Tibial nerve (tissue), 3 donors: ENCODE measurements around the gene MOGAT2.

Experiments used
- CTCF ChIP-seq, 5 experiments: fragments of 200-600 bp in 3 of 5; fragments of 450-650 bp in 2 of 5; sonication (generic) in 3 of 5; IDR thresholded peaks; one replicate each; pipeline ENCODE4 v1.5.1; 2016 to 2019; ENCODE audit warnings: antibody characterized with exemption in 5 of 5, mild to moderate bottlenecking in 3 of 5, moderate library complexity in 2 of 5
- POLR2A ChIP-seq, 2 donors: fragments of 450-650 bp; IDR thresholded peaks; one replicate each; pipeline ENCODE4 v1.6.1; 2017; ENCODE audit warnings: antibody characterized with exemption in 2 of 2, mild to moderate bottlenecking in 2 of 2, moderate library complexity in 2 of 2

GRCh38 chr11:75771646-75772410, 54.2 kb downstream of the MOGAT2 start:
- no peak for TF ChIP-seq CTCF (IDR thresholded peaks at IDR 0.05)
- TF ChIP-seq POLR2A (IDR thresholded peaks at IDR 0.05): no peak
